Liver (tissue), 9 donors: ENCODE measurements around the gene LYPLAL1. TPM values are rescaled to one million over a fixed set of nuclear protein-coding genes. Genes with fewer than 3 reads are reported as not detected.
A peak's percentile ranks its signal among the peaks of the same experiment; 100 is the strongest.

Source experiments
- DNase-seq: peaks from one replicate; pipeline ENCODE4 v3.0.0-alpha.2; 2017; ENCODE audit warnings: low spot score
- H3K27ac ChIP-seq, 2 donors: one replicate each; pipeline ENCODE4 v1.7.0; 2013; ENCODE audit warnings: inconsistent platforms in 2 of 2, low read length in 2 of 2, control low read depth in 1 of 2, low read depth in 1 of 2, mild to moderate bottlenecking in 1 of 2
- H3K27me3 ChIP-seq, 4 donors: one replicate each; pipeline versions ENCODE4 v1.6.1 to v1.7.0; 2013; ENCODE audit warnings: low read length in 3 of 4, inconsistent platforms in 1 of 4, mild to moderate bottlenecking in 1 of 4, moderate library complexity in 1 of 4; ENCODE audit not compliant: control insufficient read depth in 4 of 4, insufficient read depth in 4 of 4
- H3K36me3 ChIP-seq, 4 donors: one replicate each; pipeline versions ENCODE4 v1.6.1 to v1.7.0; 2013; ENCODE audit warnings: low read length in 3 of 4, mild to moderate bottlenecking in 3 of 4, low read depth in 1 of 4, moderate library complexity in 1 of 4; ENCODE audit not compliant: control insufficient read depth in 4 of 4, insufficient read depth in 3 of 4
- H3K4me1 ChIP-seq, 4 donors: one replicate each; pipeline versions ENCODE4 v1.6.1 to v1.7.0; 2013; ENCODE audit warnings: low read length in 3 of 4, mild to moderate bottlenecking in 3 of 4, moderate library complexity in 1 of 4; ENCODE audit not compliant: control insufficient read depth in 4 of 4, insufficient read depth in 4 of 4
- H3K4me3 ChIP-seq, 3 donors: one replicate each; pipeline versions ENCODE4 v1.6.1 to v1.7.0; 2013; ENCODE audit warnings: low read length in 3 of 3, control low read depth in 1 of 3, low read depth in 1 of 3, mild to moderate bottlenecking in 1 of 3
- H3K9ac ChIP-seq, 2 donors: one replicate each; pipeline ENCODE4 v1.7.0; 2013; ENCODE audit warnings: low read length in 2 of 2, mild to moderate bottlenecking in 2 of 2, moderate library complexity in 2 of 2, control low read depth in 1 of 2, low read depth in 1 of 2
- H3K9me3 ChIP-seq, 4 donors: one replicate each; pipeline versions ENCODE4 v1.6.1 to v1.7.0; 2013; ENCODE audit warnings: low read length in 3 of 4; ENCODE audit not compliant: control insufficient read depth in 4 of 4
- EGR1 ChIP-seq, 2 donors: IDR thresholded peaks; 2 replicates each; pipeline ENCODE4 v1.6.1; 2016 to 2018; ENCODE audit warnings: antibody characterized with exemption in 2 of 2, low read depth in 2 of 2
- FOXA1 ChIP-seq: IDR thresholded peaks from 2 replicates; pipeline ENCODE4 v1.6.1; 2016; ENCODE audit warnings: antibody characterized with exemption
- GABPA ChIP-seq, 2 donors: IDR thresholded peaks in 1 of 2; conservative IDR thresholded peaks in 1 of 2; 2 replicates each; pipeline ENCODE4 v1.6.1; 2016; ENCODE audit warnings: antibody characterized with exemption in 2 of 2, mild to moderate bottlenecking in 1 of 2, moderate library complexity in 1 of 2
- HNF4A ChIP-seq, 2 donors: conservative IDR thresholded peaks; 2 replicates each; pipeline ENCODE4 v1.6.1; 2016; ENCODE audit warnings: antibody characterized with exemption in 2 of 2, mild to moderate bottlenecking in 2 of 2
- HNF4G ChIP-seq: IDR thresholded peaks from 2 replicates; pipeline ENCODE4 v1.6.1; 2016; ENCODE audit warnings: antibody characterized with exemption
- JUND ChIP-seq, 2 donors: IDR thresholded peaks; 2 replicates each; pipeline ENCODE4 v1.6.1; 2016; ENCODE audit warnings: antibody characterized with exemption in 2 of 2
- MAX ChIP-seq: IDR thresholded peaks from 2 replicates; pipeline ENCODE4 v1.6.1; 2016; ENCODE audit warnings: antibody characterized with exemption
- NR2F2 ChIP-seq: IDR thresholded peaks from 2 replicates; pipeline ENCODE4 v1.6.1; 2016; ENCODE audit warnings: antibody characterized with exemption
- RAD21 ChIP-seq, 2 donors: IDR thresholded peaks; 2 replicates each; pipeline ENCODE4 v1.6.1; 2016; ENCODE audit warnings: antibody characterized with exemption in 2 of 2, mild to moderate bottlenecking in 2 of 2
- REST ChIP-seq: IDR thresholded peaks from 2 replicates; pipeline ENCODE4 v1.6.1; 2016; ENCODE audit warnings: antibody characterized with exemption, mild to moderate bottlenecking
- RXRA ChIP-seq, 2 donors: IDR thresholded peaks; 2 replicates each; pipeline ENCODE4 v1.6.1; 2017 to 2018; ENCODE audit warnings: antibody characterized with exemption in 2 of 2, mild to moderate bottlenecking in 1 of 2
- SP1 ChIP-seq: IDR thresholded peaks from 2 replicates; pipeline ENCODE4 v1.6.1; 2018; ENCODE audit warnings: antibody characterized with exemption, mild to moderate bottlenecking
- TAF1 ChIP-seq: conservative IDR thresholded peaks from 2 replicates; pipeline ENCODE4 v1.6.1; 2016; ENCODE audit warnings: antibody characterized with exemption, mild to moderate bottlenecking
- YY1 ChIP-seq: IDR thresholded peaks from 2 replicates; pipeline ENCODE4 v1.6.1; 2016; ENCODE audit warnings: antibody characterized with exemption, mild to moderate bottlenecking
- ZBTB33 ChIP-seq: IDR thresholded peaks from 2 replicates; pipeline ENCODE4 v1.6.1; 2016; ENCODE audit warnings: antibody characterized with exemption
- WGBS: extraction: QIAGEN DNeasy Blood & Tissue Kit; methylation state at CpG from one replicate; pipeline ENCODE4 v1.1.7; 2013; 5-methylcytosine and 5-hydroxymethylcytosine counted together
- polyA plus RNA-seq, 2 donors: library from polyadenylated mRNA; stranded (reverse) in 1 of 2; unstranded in 1 of 2; fragments of 200-250 nt in 1 of 2; fragments of >200 nt in 1 of 2; fragmentation: Nextera tagmentation in 1 of 2; extraction: Ambion mirVana in 1 of 2; gene quantifications; one replicate each; pipeline versions ENCODE4 v1.2.1 to v1.2.3, GENCODE V29; 2013 to 2015
- total RNA-seq, 2 donors: library from RNA; depleted of rRNA; stranded (reverse); fragments of >200 nt; gene quantifications; one replicate each; pipeline ENCODE4 v1.2.3, GENCODE V29; 2014
- TF ChIP-seq, protein P1 (sequence below): IDR thresholded peaks from 2 replicates; pipeline ENCODE4 v1.6.1; 2016; ENCODE audit warnings: antibody characterized with exemption
- TF ChIP-seq, protein P2 (sequence below): fragments of 150-350 bp; IDR thresholded peaks from 2 replicates; pipeline ENCODE4 v1.5.1; 2017; ENCODE audit warnings: improper control_type of control experiment, low read depth, low read length; ENCODE audit not compliant: missing input control
- donor health status: healthy.
- donor health status: healthy.
- donor health status: healthy.
- donor health status: healthy.
- donor health status: healthy.

LYPLAL1 gene
- 10 to 100 TPM; 10.7 to 16.7 TPM for total RNA-seq
- 10 to 100 TPM; 10.3 to 57.4 TPM for polyA plus RNA-seq

DNA sequence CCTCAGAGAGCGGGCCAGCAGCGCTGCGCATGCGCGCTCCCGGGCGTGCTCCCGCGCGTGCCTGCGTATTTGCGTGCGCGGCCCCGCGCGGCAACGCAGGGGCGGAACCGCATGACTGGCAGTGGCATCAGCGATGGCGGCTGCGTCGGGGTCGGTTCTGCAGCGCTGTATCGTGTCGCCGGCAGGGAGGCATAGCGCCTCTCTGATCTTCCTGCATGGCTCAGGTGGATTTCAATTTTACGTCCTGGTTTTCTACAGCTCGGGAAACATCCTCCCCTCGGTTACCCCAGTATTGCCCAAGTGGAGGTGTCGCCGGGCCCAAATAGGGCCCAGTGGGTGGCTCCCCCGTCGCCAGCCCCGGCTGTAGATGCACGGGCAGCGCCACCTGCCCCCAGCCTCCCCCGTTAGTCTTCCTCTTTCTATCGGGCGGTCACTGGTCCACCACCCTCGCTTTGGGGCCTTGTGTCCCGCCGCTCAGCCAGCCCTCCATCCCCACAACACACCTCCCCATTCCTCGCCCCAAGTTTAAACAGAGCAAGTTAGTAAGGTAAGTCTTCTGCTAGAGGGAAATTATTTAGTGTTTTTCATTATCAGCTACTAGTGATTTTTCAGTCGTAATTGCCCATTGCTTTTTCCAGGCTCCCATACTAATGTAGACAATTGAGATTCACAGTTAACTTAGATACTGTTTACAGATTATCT, at the start of gene LYPLAL1:
Gene LYPLAL1 (plus strand): TSS at position 121 of the 702 bp plus-strand sequence. CDS start 13 bp downstream, at position 134.
- Histone ChIP-seq H3K9me3 (no peaks in the 10 kb centered on the region), H3K4me3 (peak within 1 kb of the TSS; percentile 71 to 96 (median 82)), H3K9ac (peak within 1 kb of the TSS; percentile 76 to 96), H3K27ac (peak within 1 kb of the TSS; percentile 82 to 98), H3K27me3 (no peaks in the 10 kb centered on the region), H3K36me3 (no peaks in the 10 kb centered on the region), H3K4me1 (peaks cover 1 to 47% (median 9%) of the 10 kb centered on the region in 4 donors)
- DNase-seq, result peak; percentile 88
- TF ChIP-seq EGR1 (IDR thresholded peaks at IDR 0.05; ENCODE audit: low read depth in 2 of 2) (no peak), RXRA (IDR thresholded peaks at IDR 0.05) (no peak), REST (peak; percentile 63), GABPA (IDR thresholded peaks at IDR 0.05 in 1 of 2, conservative IDR thresholded peaks at IDR 0.05 in 1 of 2) (no peak), YY1 (peak; percentile 97), SP1 (no peak), ZBTB33 (peak; percentile 18), FOXA1 (no peak), HNF4G (no peak), RAD21 (IDR thresholded peaks at IDR 0.05) (peak; percentile 12 to 20), HNF4A (conservative IDR thresholded peaks at IDR 0.05) (no peak), TAF1 (peak; percentile 55), NR2F2 (no peak)
- TF ChIP-seq, protein P1, sequence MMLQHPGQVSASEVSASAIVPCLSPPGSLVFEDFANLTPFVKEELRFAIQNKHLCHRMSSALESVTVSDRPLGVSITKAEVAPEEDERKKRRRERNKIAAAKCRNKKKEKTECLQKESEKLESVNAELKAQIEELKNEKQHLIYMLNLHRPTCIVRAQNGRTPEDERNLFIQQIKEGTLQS, result no peak
- TF ChIP-seq, protein P2, sequence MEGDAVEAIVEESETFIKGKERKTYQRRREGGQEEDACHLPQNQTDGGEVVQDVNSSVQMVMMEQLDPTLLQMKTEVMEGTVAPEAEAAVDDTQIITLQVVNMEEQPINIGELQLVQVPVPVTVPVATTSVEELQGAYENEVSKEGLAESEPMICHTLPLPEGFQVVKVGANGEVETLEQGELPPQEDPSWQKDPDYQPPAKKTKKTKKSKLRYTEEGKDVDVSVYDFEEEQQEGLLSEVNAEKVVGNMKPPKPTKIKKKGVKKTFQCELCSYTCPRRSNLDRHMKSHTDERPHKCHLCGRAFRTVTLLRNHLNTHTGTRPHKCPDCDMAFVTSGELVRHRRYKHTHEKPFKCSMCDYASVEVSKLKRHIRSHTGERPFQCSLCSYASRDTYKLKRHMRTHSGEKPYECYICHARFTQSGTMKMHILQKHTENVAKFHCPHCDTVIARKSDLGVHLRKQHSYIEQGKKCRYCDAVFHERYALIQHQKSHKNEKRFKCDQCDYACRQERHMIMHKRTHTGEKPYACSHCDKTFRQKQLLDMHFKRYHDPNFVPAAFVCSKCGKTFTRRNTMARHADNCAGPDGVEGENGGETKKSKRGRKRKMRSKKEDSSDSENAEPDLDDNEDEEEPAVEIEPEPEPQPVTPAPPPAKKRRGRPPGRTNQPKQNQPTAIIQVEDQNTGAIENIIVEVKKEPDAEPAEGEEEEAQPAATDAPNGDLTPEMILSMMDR, result no peak
- under 1% methylated on average over 48 of the region's 48 CpGs for WGBS

DNA sequence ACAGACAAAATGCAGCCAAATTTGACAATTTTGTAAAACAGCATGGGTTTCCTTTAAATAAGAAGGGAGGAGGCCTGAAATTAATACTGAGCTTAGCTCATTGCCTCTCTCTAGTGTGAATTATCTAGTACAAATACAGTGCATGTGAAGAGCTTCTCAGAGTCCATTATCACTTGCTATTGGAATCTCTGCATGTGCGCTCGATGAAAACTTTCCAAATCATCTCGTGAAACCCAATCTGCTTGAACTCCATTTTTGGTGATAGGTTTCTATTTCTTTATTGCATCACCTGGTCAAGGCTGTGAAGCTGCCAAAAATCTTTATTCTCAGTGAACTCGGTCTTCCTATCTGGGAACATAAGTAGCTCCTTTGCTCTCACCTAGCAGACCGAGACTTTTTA, 49.5 kb upstream of the LYPLAL1 start:
- WGBS, result 91% methylated on average over 5 of the region's 5 CpGs
- Histone ChIP-seq H3K4me1 (no peaks in the 10 kb centered on the region), H3K36me3 (no peaks in the 10 kb centered on the region), H3K9ac (no peak overlapping the region), H3K27me3 (no peaks in the 10 kb centered on the region), H3K4me3 (no peak overlapping the region), H3K9me3 (no peaks in the 10 kb centered on the region), H3K27ac (no peak overlapping the region)
- DNase-seq, result no peak
- no peak for TF ChIP-seq RAD21 (IDR thresholded peaks at IDR 0.05)
- no peak for TF ChIP-seq RXRA (IDR thresholded peaks at IDR 0.05)
- no peak for TF ChIP-seq HNF4G
- no peak for TF ChIP-seq GABPA (IDR thresholded peaks at IDR 0.05 in 1 of 2, conservative IDR thresholded peaks at IDR 0.05 in 1 of 2)
- TF ChIP-seq, protein P2, result no peak
- TF ChIP-seq FOXA1, result no peak
- TF ChIP-seq SP1, result no peak
- no peak for TF ChIP-seq JUND (IDR thresholded peaks at IDR 0.05)
- no peak for TF ChIP-seq YY1
- TF ChIP-seq EGR1 (IDR thresholded peaks at IDR 0.05; ENCODE audit: low read depth in 2 of 2), result no peak
- TF ChIP-seq MAX, result no peak
- TF ChIP-seq, protein P1, result no peak
